GM12878 (cell line): Measurements from ENCODE around the gene TIE1. TPM values are rescaled to one million over a fixed set of nuclear protein-coding genes. Genes with fewer than 3 reads are reported as not detected.

Experiments
- ASH2L ChIP-seq: fragments of 300-600, 200-600 bp; sonication (generic); IDR thresholded peaks from 2 replicates; pipeline ENCODE4 v1.6.1; 2017; ENCODE audit warnings: low read depth, mild to moderate bottlenecking, borderline replicate concordance
- ATF7 ChIP-seq: fragments of 450-650 bp; IDR thresholded peaks from 2 replicates; pipeline ENCODE4 v1.6.1; 2016; ENCODE audit warnings: low read depth, mild to moderate bottlenecking
- CBFB ChIP-seq: IDR thresholded peaks from 2 replicates; pipeline ENCODE4 v1.6.1; 2016; ENCODE audit warnings: antibody characterized with exemption, low read depth
- CHD1 ChIP-seq: IDR thresholded peaks from 2 replicates; pipeline ENCODE4 v1.6.1; 2012; ENCODE audit warnings: low read depth, low read length, improper control_type of control experiment
- FOXM1 ChIP-seq: IDR thresholded peaks from 2 replicates; pipeline ENCODE4 v1.6.1; 2012; ENCODE audit warnings: low read depth, mild to moderate bottlenecking, inconsistent platforms, low read length, moderate library complexity
- HDGF ChIP-seq: fragments of 450-650 bp; IDR thresholded peaks from 2 replicates; pipeline ENCODE4 v1.6.1; 2016; ENCODE audit warnings: antibody characterized with exemption
- KLF5 ChIP-seq: fragments of 450-650 bp; IDR thresholded peaks from 2 replicates; pipeline ENCODE4 v1.6.1; 2014; ENCODE audit warnings: mild to moderate bottlenecking; ENCODE audit not compliant: partially characterized antibody
- MTA2 ChIP-seq: fragments of 450-650 bp; IDR thresholded peaks from 2 replicates; pipeline ENCODE4 v1.6.1; 2016; ENCODE audit warnings: low read depth, mild to moderate bottlenecking, moderate library complexity
- MTA3 ChIP-seq: IDR thresholded peaks from 2 replicates; pipeline ENCODE4 v1.6.1; 2012; ENCODE audit warnings: low read length, inconsistent platforms, borderline replicate concordance
- NFYA ChIP-seq: IDR thresholded peaks from 2 replicates; pipeline ENCODE4 v1.6.1; 2011; ENCODE audit warnings: low read depth, mild to moderate bottlenecking, low read length, improper control_type of control experiment, borderline replicate concordance
- SMC3 ChIP-seq: IDR thresholded peaks from 2 replicates; pipeline ENCODE4 v1.6.1; 2011; ENCODE audit warnings: low read length, improper control_type of control experiment, borderline replicate concordance
- SRF ChIP-seq, 2 experiments: IDR thresholded peaks; 2 replicates each; pipeline ENCODE4 v1.6.1; 2011; ENCODE audit warnings: low read depth in 2 of 2, low read length in 2 of 2, mild to moderate bottlenecking in 1 of 2, moderate library complexity in 1 of 2
- polyA plus RNA-seq, 11 experiments: library from polyadenylated mRNA; depleted of rRNA in 4 of 11; unstranded in 6 of 11; stranded (reverse) in 5 of 11; fragments of >200 nt; fragmentation: Nextera tagmentation in 4 of 11; fragmentation: Illumina TruSeq in 1 of 11; extraction: Ambion mirVana in 4 of 11; extraction: Trizol in 1 of 11; gene quantifications; 1 replicate in 1 of 11; 2 replicates in 10 of 11; pipeline versions ENCODE4 v1.2.1 to v1.2.3, GENCODE V29; 2011 to 2016; ENCODE audit warnings: inconsistent platforms in 2 of 11, missing spikeins in 2 of 11, low read depth in 1 of 11
- total RNA-seq, 4 experiments: library from RNA; depleted of rRNA in 3 of 4; stranded (reverse); fragments of >200 nt in 3 of 4; fragmentation: Illumina TruSeq in 1 of 4; extraction: Trizol in 1 of 4; gene quantifications; 2 replicates each; pipeline versions ENCODE4 v1.2.1 to v1.2.3, GENCODE V29; 2013 to 2021
- TF ChIP-seq, protein P1 (sequence below): fragments of 450-650 bp; IDR thresholded peaks from 2 replicates; pipeline ENCODE4 v1.6.1; 2016; ENCODE audit warnings: mild to moderate bottlenecking, moderate library complexity, borderline replicate concordance
- TF ChIP-seq, protein P2 (sequence below): IDR thresholded peaks from 2 replicates; pipeline ENCODE4 v1.6.1; 2011; ENCODE audit warnings: borderline replicate concordance, low read depth, mild to moderate bottlenecking, moderate library complexity, low read length; ENCODE audit not compliant: insufficient read depth, poor library complexity, severe bottlenecking
- TF ChIP-seq, protein P3 (sequence below): fragments of 450-650 bp; IDR thresholded peaks from 2 replicates; pipeline ENCODE4 v1.6.1; 2017; ENCODE audit warnings: mild to moderate bottlenecking, moderate library complexity
- TF ChIP-seq, protein P4 (sequence below): IDR thresholded peaks from 2 replicates; pipeline ENCODE4 v1.6.1; 2012; ENCODE audit warnings: mild to moderate bottlenecking, low read depth, low read length

Gene TIE1
- total and polyA plus RNA-seq, 10 of the 15 experiments (the other 5 are each of a cell fraction or from before 2014, with no cell fraction given): 0.26 to 3.9 (median 1.3) TPM

DNA sequence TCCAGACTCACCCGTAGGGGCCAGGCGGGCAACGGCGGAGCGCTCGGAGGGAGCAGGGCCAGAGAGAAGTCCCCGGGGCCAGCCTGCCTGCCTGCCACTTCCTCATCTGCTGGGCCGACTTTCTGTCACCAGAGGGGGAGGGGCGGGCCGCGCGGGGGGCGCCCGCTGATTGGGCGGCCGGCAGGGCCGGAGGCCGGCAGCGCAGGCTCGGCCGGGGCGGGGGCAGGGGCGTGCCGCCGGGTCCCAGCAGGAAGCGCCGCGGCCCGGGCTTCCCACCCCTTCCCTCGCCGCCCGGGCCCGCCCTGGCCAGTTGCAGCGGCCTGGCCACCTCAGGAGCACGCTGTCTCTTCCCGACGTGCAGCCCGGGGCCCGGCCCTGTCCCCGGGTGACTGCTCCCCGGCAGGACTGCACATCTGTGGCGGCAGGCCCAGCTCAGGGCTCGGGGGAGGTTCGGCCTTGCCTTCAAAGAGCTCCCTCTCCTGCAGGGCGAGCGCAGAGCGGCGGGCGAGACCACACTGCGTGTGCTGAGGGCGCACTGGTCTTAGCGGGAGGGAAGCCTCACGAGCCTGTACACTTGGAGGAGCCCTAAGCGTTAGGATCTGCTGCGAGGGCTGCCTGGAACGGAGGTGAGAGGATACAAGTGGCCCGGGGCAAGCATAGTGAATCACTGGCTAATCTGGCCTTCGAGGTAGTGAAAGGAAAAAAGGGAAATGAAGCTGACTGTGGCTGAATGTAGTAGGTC is 67.3 kb downstream of the TIE1 start, which contains the start of gene ELOVL1 (continued):
- no peak for TF ChIP-seq FOXM1
- TF ChIP-seq CHD1: no peak
- TF ChIP-seq, protein P1, sequence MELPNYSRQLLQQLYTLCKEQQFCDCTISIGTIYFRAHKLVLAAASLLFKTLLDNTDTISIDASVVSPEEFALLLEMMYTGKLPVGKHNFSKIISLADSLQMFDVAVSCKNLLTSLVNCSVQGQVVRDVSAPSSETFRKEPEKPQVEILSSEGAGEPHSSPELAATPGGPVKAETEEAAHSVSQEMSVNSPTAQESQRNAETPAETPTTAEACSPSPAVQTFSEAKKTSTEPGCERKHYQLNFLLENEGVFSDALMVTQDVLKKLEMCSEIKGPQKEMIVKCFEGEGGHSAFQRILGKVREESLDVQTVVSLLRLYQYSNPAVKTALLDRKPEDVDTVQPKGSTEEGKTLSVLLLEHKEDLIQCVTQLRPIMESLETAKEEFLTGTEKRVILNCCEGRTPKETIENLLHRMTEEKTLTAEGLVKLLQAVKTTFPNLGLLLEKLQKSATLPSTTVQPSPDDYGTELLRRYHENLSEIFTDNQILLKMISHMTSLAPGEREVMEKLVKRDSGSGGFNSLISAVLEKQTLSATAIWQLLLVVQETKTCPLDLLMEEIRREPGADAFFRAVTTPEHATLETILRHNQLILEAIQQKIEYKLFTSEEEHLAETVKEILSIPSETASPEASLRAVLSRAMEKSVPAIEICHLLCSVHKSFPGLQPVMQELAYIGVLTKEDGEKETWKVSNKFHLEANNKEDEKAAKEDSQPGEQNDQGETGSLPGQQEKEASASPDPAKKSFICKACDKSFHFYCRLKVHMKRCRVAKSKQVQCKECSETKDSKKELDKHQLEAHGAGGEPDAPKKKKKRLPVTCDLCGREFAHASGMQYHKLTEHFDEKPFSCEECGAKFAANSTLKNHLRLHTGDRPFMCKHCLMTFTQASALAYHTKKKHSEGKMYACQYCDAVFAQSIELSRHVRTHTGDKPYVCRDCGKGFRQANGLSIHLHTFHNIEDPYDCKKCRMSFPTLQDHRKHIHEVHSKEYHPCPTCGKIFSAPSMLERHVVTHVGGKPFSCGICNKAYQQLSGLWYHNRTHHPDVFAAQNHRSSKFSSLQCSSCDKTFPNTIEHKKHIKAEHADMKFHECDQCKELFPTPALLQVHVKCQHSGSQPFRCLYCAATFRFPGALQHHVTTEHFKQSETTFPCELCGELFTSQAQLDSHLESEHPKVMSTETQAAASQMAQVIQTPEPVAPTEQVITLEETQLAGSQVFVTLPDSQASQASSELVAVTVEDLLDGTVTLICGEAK: no peak; the same call in 1 of the 2 replicates
- TF ChIP-seq KLF5: no peak
- TF ChIP-seq, protein P2, sequence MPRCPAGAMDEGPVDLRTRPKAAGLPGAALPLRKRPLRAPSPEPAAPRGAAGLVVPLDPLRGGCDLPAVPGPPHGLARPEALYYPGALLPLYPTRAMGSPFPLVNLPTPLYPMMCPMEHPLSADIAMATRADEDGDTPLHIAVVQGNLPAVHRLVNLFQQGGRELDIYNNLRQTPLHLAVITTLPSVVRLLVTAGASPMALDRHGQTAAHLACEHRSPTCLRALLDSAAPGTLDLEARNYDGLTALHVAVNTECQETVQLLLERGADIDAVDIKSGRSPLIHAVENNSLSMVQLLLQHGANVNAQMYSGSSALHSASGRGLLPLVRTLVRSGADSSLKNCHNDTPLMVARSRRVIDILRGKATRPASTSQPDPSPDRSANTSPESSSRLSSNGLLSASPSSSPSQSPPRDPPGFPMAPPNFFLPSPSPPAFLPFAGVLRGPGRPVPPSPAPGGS: no peak
- no peak for TF ChIP-seq MTA3
- TF ChIP-seq, protein P3, sequence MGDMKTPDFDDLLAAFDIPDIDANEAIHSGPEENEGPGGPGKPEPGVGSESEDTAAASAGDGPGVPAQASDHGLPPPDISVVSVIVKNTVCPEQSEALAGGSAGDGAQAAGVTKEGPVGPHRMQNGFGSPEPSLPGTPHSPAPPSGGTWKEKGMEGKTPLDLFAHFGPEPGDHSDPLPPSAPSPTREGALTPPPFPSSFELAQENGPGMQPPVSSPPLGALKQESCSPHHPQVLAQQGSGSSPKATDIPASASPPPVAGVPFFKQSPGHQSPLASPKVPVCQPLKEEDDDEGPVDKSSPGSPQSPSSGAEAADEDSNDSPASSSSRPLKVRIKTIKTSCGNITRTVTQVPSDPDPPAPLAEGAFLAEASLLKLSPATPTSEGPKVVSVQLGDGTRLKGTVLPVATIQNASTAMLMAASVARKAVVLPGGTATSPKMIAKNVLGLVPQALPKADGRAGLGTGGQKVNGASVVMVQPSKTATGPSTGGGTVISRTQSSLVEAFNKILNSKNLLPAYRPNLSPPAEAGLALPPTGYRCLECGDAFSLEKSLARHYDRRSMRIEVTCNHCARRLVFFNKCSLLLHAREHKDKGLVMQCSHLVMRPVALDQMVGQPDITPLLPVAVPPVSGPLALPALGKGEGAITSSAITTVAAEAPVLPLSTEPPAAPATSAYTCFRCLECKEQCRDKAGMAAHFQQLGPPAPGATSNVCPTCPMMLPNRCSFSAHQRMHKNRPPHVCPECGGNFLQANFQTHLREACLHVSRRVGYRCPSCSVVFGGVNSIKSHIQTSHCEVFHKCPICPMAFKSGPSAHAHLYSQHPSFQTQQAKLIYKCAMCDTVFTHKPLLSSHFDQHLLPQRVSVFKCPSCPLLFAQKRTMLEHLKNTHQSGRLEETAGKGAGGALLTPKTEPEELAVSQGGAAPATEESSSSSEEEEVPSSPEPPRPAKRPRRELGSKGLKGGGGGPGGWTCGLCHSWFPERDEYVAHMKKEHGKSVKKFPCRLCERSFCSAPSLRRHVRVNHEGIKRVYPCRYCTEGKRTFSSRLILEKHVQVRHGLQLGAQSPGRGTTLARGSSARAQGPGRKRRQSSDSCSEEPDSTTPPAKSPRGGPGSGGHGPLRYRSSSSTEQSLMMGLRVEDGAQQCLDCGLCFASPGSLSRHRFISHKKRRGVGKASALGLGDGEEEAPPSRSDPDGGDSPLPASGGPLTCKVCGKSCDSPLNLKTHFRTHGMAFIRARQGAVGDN: no peak
- TF ChIP-seq ASH2L: no peak
- 0 out of 4 replicates have a peak, but pooled peaks of 1 of the 2 experiments have one; percentile 8 for TF ChIP-seq SRF (IDR thresholded peaks at IDR 0.05; ENCODE audit: low read depth in 2 of 2, low read length in 2 of 2)
- no peak for TF ChIP-seq MTA2
- peak; percentile 24; the same call in 1 of the 2 replicates for TF ChIP-seq SMC3
- no peak; the same call in 1 of the 2 replicates for TF ChIP-seq CBFB
- TF ChIP-seq ATF7: peak; percentile 18; the same call in 1 of the 2 replicates
- TF ChIP-seq NFYA: no peak
- TF ChIP-seq, protein P4, sequence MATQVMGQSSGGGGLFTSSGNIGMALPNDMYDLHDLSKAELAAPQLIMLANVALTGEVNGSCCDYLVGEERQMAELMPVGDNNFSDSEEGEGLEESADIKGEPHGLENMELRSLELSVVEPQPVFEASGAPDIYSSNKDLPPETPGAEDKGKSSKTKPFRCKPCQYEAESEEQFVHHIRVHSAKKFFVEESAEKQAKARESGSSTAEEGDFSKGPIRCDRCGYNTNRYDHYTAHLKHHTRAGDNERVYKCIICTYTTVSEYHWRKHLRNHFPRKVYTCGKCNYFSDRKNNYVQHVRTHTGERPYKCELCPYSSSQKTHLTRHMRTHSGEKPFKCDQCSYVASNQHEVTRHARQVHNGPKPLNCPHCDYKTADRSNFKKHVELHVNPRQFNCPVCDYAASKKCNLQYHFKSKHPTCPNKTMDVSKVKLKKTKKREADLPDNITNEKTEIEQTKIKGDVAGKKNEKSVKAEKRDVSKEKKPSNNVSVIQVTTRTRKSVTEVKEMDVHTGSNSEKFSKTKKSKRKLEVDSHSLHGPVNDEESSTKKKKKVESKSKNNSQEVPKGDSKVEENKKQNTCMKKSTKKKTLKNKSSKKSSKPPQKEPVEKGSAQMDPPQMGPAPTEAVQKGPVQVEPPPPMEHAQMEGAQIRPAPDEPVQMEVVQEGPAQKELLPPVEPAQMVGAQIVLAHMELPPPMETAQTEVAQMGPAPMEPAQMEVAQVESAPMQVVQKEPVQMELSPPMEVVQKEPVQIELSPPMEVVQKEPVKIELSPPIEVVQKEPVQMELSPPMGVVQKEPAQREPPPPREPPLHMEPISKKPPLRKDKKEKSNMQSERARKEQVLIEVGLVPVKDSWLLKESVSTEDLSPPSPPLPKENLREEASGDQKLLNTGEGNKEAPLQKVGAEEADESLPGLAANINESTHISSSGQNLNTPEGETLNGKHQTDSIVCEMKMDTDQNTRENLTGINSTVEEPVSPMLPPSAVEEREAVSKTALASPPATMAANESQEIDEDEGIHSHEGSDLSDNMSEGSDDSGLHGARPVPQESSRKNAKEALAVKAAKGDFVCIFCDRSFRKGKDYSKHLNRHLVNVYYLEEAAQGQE: no peak
- peak; percentile 76 for TF ChIP-seq HDGF
